SJSA1 (cell line): Measurements from ENCODE around the gene DLGAP1. TPM values are rescaled to one million over a fixed set of nuclear protein-coding genes. Genes with fewer than 3 reads are reported as not detected.
A peak's percentile ranks its signal among the peaks of the same experiment; 100 is the strongest.
"Not testable (repeated sequence)": the region's sequence is repeated elsewhere in the genome, so short reads cannot be mapped to it uniquely, and the experiment has no call there.

Experiments
- DNase-seq, 2 experiments: peaks; one replicate each; pipeline ENCODE4 v3.0.0-alpha.2; 2015 to 2020; ENCODE audit warnings: low spot score in 2 of 2, low read depth in 1 of 2
- H3K27ac ChIP-seq: fragments of 250-450 bp; sonication (Bioruptor Pico); 2 replicates; pipeline ENCODE4 v1.5.1; 2020; ENCODE audit warnings: mild to moderate bottlenecking, moderate library complexity
- H3K27me3 ChIP-seq: fragments of 250-450 bp; sonication (Bioruptor Pico); replicated peaks from 2 replicates; pipeline ENCODE4 v1.5.1; 2020; ENCODE audit warnings: mild to moderate bottlenecking, moderate library complexity
- H3K36me3 ChIP-seq: fragments of 250-450 bp; sonication (Bioruptor Pico); 2 replicates; pipeline ENCODE4 v1.5.1; 2020; ENCODE audit warnings: mild to moderate bottlenecking
- H3K4me1 ChIP-seq: fragments of 250-450 bp; sonication (Bioruptor Pico); replicated peaks from 2 replicates; pipeline ENCODE4 v1.6.1; 2021; ENCODE audit warnings: mild to moderate bottlenecking
- H3K4me3 ChIP-seq: fragments of 250-450 bp; sonication (Bioruptor Pico); 2 replicates; pipeline ENCODE4 v1.5.1; 2020; ENCODE audit warnings: mild to moderate bottlenecking
- H3K9me3 ChIP-seq: fragments of 250-450 bp; sonication (Bioruptor Pico); replicated peaks from 2 replicates; pipeline ENCODE4 v1.5.1; 2020; ENCODE audit warnings: mild to moderate bottlenecking
- total RNA-seq: library from RNA; depleted of rRNA; stranded (reverse); fragments of >200 nt; shearing (Covaris generic); gene quantifications from 2 replicates; pipeline ENCODE4 v1.2.3, GENCODE V29; 2014; rRNA removed

DLGAP1 gene
- not detected in 2 replicates for total RNA-seq

GRCh38 chr18:4455113-4455811 is at the start of gene DLGAP1:
DLGAP1 (minus strand) TSS chr18:4455307.
- peaks cover 54% of the 10 kb centered on the region for H3K27me3 ChIP-seq
- H3K27ac ChIP-seq, result no peak within 1 kb of the TSS
- 0 out of 2 replicates have a peak, but pooled peaks cover 3% of the 10 kb centered on the region for H3K9me3 ChIP-seq
- H3K4me3 ChIP-seq, result peak within 1 kb of the TSS; percentile 22
- H3K4me1 ChIP-seq, result no peaks in the 10 kb centered on the region; the same call in 1 of the 2 replicates
- DNase-seq, result peak; percentile 11 to 39
- H3K36me3 ChIP-seq, result no peaks in the 10 kb centered on the region

- H3K9me3 ChIP-seq, H3K27ac ChIP-seq, H3K4me3 ChIP-seq, DNase-seq, H3K4me1 ChIP-seq, H3K36me3 ChIP-seq, H3K27me3 ChIP-seq: not testable (repeated sequence)
Measured at GRCh38 chr18:4494703-4495284, 39.7 kb upstream of the DLGAP1 start.

DNA sequence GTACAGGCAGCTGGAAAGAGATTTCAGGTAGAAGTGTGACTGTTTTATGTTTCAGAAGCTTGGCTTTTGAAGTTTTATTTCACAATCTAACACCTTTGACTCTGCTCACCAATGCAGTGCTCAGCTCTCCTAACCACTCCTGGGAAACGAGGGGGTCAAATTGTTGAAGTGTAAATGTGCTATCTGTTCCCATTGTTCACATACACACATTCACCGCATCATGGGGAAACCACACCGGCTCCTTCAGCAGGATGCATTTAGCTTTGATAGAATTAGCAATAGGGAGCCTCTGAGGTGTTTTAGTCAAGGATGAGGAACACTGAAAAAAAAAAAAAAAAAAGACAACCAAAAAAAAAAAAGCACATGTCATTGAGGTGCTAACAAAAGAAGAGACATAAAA is 13.4 kb upstream of the DLGAP1 start:
- Histone ChIP-seq H3K27ac (no peak overlapping the region), H3K4me3 (no peak overlapping the region), H3K9me3 (no peaks in the 10 kb centered on the region), H3K36me3 (no peaks in the 10 kb centered on the region), H3K4me1 (no peaks in the 10 kb centered on the region), H3K27me3 (no peaks in the 10 kb centered on the region)
- no peak for DNase-seq

DNA sequence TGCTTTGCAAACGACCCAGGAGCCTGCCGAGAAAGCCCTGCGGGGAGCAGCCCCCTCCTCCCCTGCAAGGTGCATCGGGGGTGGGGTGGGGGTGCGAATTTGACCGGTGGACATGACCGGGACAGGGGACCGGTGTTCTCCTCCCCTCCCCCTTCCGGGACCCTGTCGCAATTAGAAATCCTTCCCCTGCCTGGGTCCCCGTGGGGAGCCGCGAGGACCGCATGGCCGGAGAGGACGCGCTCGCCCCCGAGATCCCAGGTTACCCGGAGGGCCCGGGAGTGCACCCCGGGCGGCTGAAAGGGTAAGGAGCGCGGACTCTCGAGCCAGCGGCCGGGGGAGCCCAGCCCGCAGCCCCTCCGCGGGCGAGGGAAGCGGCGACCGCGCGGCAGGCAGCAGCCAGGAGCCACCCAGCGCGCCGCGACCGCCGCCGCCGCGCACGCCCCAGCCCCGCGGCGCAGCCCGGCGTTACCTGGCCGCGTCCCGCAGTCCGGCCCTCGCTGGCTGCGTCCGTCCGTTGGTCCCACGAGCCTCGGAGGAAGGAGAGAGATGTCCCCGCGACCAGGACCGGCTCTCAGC is 482 bp downstream of the DLGAP1 start:
- peaks cover 55% of the 10 kb centered on the region for H3K27me3 ChIP-seq
- DNase-seq, result no peak
- H3K9me3 ChIP-seq, result 0 out of 2 replicates have a peak, but pooled peaks cover 3% of the 10 kb centered on the region
- H3K4me3 ChIP-seq, result peak overlapping the region; percentile 22
- no peaks in the 10 kb centered on the region for H3K36me3 ChIP-seq
- H3K27ac ChIP-seq, result no peak overlapping the region
- no peaks in the 10 kb centered on the region; the same call in 1 of the 2 replicates for H3K4me1 ChIP-seq

- Histone ChIP-seq H3K4me1 (no peaks in the 10 kb centered on the region; the same call in 1 of the 2 replicates), H3K4me3 (no peak overlapping the region), H3K36me3 (no peaks in the 10 kb centered on the region), H3K27ac (no peak overlapping the region), H3K9me3 (0 out of 2 replicates have a peak, but pooled peaks cover 3% of the 10 kb centered on the region), H3K27me3 (peaks cover 57% of the 10 kb centered on the region)
- no peak for DNase-seq
Measured at GRCh38 chr18:4453874-4454536, 1.1 kb downstream of the DLGAP1 start.

- Histone ChIP-seq H3K27me3 (peaks cover 62% of the 10 kb centered on the region), H3K4me3 (no peak overlapping the region), H3K27ac (no peak overlapping the region), H3K9me3 (0 out of 2 replicates have a peak, but pooled peaks cover 3% of the 10 kb centered on the region), H3K36me3 (no peaks in the 10 kb centered on the region), H3K4me1 (no peaks in the 10 kb centered on the region; the same call in 1 of the 2 replicates)
- no peak for DNase-seq
Measured at GRCh38 chr18:4453567-4453873, 1.6 kb downstream of the DLGAP1 start.

GRCh38 chr18:4450065-4450658 is 4.9 kb downstream of the DLGAP1 start:
- DNase-seq, result no peak
- no peaks in the 10 kb centered on the region; the same call in 1 of the 2 replicates for H3K4me1 ChIP-seq
- peaks cover 50% of the 10 kb centered on the region for H3K27me3 ChIP-seq
- no peak overlapping the region for H3K4me3 ChIP-seq
- peaks cover 7% of the 10 kb centered on the region; the same call in 1 of the 2 replicates for H3K9me3 ChIP-seq
- H3K27ac ChIP-seq, result no peak overlapping the region
- H3K36me3 ChIP-seq, result no peaks in the 10 kb centered on the region

DNA sequence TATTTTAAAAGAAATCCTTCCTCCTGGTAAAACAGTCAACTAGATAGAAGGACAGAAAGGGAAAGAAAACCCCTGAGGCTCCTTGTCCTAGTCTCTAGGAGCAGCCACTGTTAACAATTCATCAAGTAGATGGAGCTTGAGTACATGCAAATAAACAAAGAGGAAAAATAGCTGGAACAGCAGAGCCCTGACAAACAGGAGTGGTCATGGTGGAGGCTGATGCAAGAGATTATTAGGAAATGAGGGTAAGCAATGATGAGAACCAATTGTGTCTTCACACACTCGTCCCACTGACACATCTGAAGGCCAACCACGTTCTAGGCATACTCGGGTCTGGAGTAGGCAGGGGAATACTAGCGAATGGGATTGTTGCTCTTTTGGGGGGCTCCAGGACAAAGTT is 9.2 kb downstream of the DLGAP1 start:
- DNase-seq, result no peak
- H3K9me3 ChIP-seq, result peaks cover 4% of the 10 kb centered on the region; the same call in 1 of the 2 replicates

DNA sequence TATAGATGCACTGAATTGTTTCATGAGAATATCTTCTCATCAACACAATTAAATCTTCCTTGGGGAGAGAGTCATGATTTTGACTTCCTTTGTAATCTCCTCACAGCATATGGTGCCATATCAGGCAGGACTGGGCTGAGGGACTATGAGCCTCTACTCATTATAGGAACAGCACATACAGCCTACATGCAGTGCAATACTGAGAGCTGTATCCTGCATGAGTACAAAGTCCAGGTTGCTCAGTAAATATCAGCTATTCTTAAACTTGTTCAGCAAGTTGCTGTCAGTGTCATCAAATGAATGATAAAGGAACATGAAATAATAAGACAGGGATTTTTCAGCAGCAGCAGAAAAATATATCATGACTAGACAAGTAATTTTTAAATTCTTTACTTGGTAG is 10.8 kb downstream of the DLGAP1 start:
- peaks cover 4% of the 10 kb centered on the region; the same call in 1 of the 2 replicates for H3K9me3 ChIP-seq
- no peak for DNase-seq
- 0 out of 2 replicates have a peak, but pooled peaks cover 11% of the 10 kb centered on the region for H3K27me3 ChIP-seq
- no peaks in the 10 kb centered on the region for H3K4me1 ChIP-seq
- no peak overlapping the region for H3K4me3 ChIP-seq
- no peak overlapping the region for H3K27ac ChIP-seq
- no peaks in the 10 kb centered on the region for H3K36me3 ChIP-seq

More for the DNA sequence above, 9.2 kb downstream of the DLGAP1 start:
- Histone ChIP-seq H3K27ac (no peak overlapping the region), H3K4me1 (no peaks in the 10 kb centered on the region), H3K27me3 (0 out of 2 replicates have a peak, but pooled peaks cover 18% of the 10 kb centered on the region), H3K4me3 (no peak overlapping the region), H3K36me3 (no peaks in the 10 kb centered on the region)

DNA sequence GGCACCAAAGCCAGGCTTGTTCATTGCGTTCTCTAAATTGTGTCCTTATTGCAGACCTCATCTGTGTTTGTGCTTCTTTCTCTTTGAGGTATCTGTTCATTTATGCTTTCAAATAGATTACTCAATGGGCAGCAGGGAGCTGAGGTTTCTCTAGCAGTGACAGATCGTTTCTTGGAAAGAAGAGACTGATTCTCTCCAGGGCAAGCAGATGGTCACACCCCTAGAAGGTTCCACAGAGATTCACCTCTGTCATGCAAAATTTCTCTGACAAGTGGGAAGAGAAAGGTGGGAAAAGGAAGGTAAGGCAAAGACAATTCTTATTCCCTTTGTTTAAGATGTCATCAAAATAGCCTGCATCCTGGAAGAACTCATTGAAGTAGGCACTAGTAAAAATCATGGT is 14.0 kb downstream of the DLGAP1 start:
- no peak for DNase-seq
- Histone ChIP-seq H3K27me3 (0 out of 2 replicates have a peak, but pooled peaks cover 4% of the 10 kb centered on the region), H3K4me3 (no peak overlapping the region), H3K27ac (no peak overlapping the region), H3K4me1 (no peaks in the 10 kb centered on the region), H3K9me3 (no peaks in the 10 kb centered on the region; the same call in 1 of the 2 replicates), H3K36me3 (no peaks in the 10 kb centered on the region)

GRCh38 chr18:4438938-4439337 is 16.2 kb downstream of the DLGAP1 start:
- Histone ChIP-seq H3K4me3 (no peak overlapping the region), H3K4me1 (no peaks in the 10 kb centered on the region), H3K27me3 (peaks cover 4% of the 10 kb centered on the region; the same call in 1 of the 2 replicates), H3K9me3 (no peaks in the 10 kb centered on the region; the same call in 1 of the 2 replicates), H3K36me3 (no peaks in the 10 kb centered on the region), H3K27ac (no peak overlapping the region)
- no peak for DNase-seq

DNA sequence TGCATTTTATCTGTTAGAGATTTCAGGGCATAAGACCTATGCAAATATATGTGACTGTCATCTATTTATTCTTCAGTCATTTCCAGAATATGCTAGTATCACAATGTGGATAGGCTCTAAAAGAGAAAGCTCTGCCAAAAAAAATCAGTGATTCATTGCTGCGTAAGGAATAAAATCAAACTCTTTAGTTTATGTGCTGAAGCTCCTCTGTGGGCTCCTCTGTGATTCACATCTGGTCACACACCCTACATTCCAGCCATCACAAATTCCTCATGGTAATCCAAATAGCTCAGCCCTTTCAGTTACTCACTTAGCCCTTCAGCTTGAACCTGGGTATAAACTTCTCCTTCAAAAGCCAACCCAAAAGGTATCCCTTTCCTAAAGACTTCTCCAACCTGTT is 21.4 kb downstream of the DLGAP1 start:
- no peak for DNase-seq
- H3K9me3 ChIP-seq, result no peaks in the 10 kb centered on the region
- no peak overlapping the region for H3K27ac ChIP-seq

GRCh38 chr18:4430836-4431235 is 24.3 kb downstream of the DLGAP1 start:
- no peaks in the 10 kb centered on the region for H3K36me3 ChIP-seq
- DNase-seq, result no peak

More for the DNA sequence above, 21.4 kb downstream of the DLGAP1 start:
- Histone ChIP-seq H3K27me3 (no peaks in the 10 kb centered on the region; the same call in 1 of the 2 replicates), H3K4me1 (no peaks in the 10 kb centered on the region), H3K4me3 (no peak overlapping the region), H3K36me3 (no peaks in the 10 kb centered on the region)

More at GRCh38 chr18:4430836-4431235, 24.3 kb downstream of the DLGAP1 start:
- Histone ChIP-seq H3K27ac (no peak overlapping the region), H3K4me3 (no peak overlapping the region), H3K9me3 (no peaks in the 10 kb centered on the region), H3K27me3 (no peaks in the 10 kb centered on the region; the same call in 1 of the 2 replicates), H3K4me1 (no peaks in the 10 kb centered on the region)
